ENCODE results near the gene FXN.

GRCh38 chr9:69012696-69013381 lies 22.7 kb upstream of the FXN start:
- TF ChIP-seq POLR2A (IDR thresholded peaks at IDR 0.05): no peak
- no peak for TF ChIP-seq CTCF (IDR thresholded peaks at IDR 0.05)
